Keratinocyte (primary cell): ENCODE results near the gene NR2C2AP. TPM values are rescaled to one million over a fixed set of nuclear protein-coding genes. Genes with fewer than 3 reads are reported as not detected.
"Not testable (repeated sequence)": the region's sequence is repeated elsewhere in the genome, so short reads cannot be mapped to it uniquely, and the experiment has no call there.

Experiments used
- DNase-seq: peaks from one replicate; pipeline ENCODE4 v3.0.0-alpha.2; 2011; ENCODE audit warnings: low read depth, missing footprints, low spot score
- FAIRE-seq: peaks from 2 replicates; lab custom pipeline; 2011; peaks lifted over from hg19 to GRCh38; lab: Jason Lieb, UNC
- H2AFZ ChIP-seq: 2 replicates; pipeline ENCODE4 v1.6.0; 2012; ENCODE audit warnings: low read length, control low read depth, inconsistent platforms; ENCODE audit not compliant: control insufficient read depth
- H3K27ac ChIP-seq: 2 replicates; pipeline ENCODE4 v1.5.1; 2011; ENCODE audit warnings: low read length; ENCODE audit not compliant: control insufficient read depth, insufficient read depth
- H3K27me3 ChIP-seq: 3 replicates; pipeline ENCODE4 v1.6.0; 2011; ENCODE audit warnings: low read length; ENCODE audit not compliant: control insufficient read depth, insufficient read depth; ENCODE audit errors: extremely low read depth
- H3K36me3 ChIP-seq, 2 experiments: 2 replicates in 1 of 2; 3 replicates in 1 of 2; pipeline ENCODE4 v1.5.1; 2011; ENCODE audit warnings: low read length in 2 of 2, mild to moderate bottlenecking in 1 of 2; ENCODE audit not compliant: control insufficient read depth in 2 of 2, insufficient read depth in 2 of 2; ENCODE audit errors: extremely low read depth in 1 of 2
- H3K4me1 ChIP-seq: 3 replicates; pipeline ENCODE4 v1.5.1; 2011; ENCODE audit warnings: low read length; ENCODE audit not compliant: control insufficient read depth, insufficient read depth; ENCODE audit errors: extremely low read depth
- H3K4me2 ChIP-seq: 3 replicates; pipeline ENCODE4 v1.6.0; 2011; ENCODE audit warnings: low read depth, low read length; ENCODE audit not compliant: control insufficient read depth, insufficient read depth; ENCODE audit errors: extremely low read depth
- H3K4me3 ChIP-seq, 3 experiments: fragments of 200-600 bp in 1 of 3; sonication (generic) in 1 of 3; 2 replicates in 2 of 3; 3 replicates in 1 of 3; pipeline ENCODE4 v1.5.1; 2011 to 2016; ENCODE audit warnings: low read length in 3 of 3, mild to moderate bottlenecking in 3 of 3, control low read depth in 2 of 3, inconsistent platforms in 1 of 3, low read depth in 1 of 3, mixed read lengths in 1 of 3, mixed run types in 1 of 3, moderate library complexity in 1 of 3; ENCODE audit not compliant: control insufficient read depth in 2 of 3, insufficient read depth in 2 of 3; ENCODE audit errors: extremely low read depth in 1 of 3
- H3K79me2 ChIP-seq: 2 replicates; pipeline ENCODE4 v1.6.0; 2012; ENCODE audit warnings: low read length; ENCODE audit not compliant: control insufficient read depth, insufficient read depth
- H3K9ac ChIP-seq: 3 replicates; pipeline ENCODE4 v1.6.0; 2011; ENCODE audit warnings: low read length; ENCODE audit not compliant: control insufficient read depth, insufficient read depth; ENCODE audit errors: extremely low read depth
- H3K9me1 ChIP-seq: 3 replicates; pipeline ENCODE4 v1.6.0; 2011; ENCODE audit warnings: low read length; ENCODE audit not compliant: control insufficient read depth, insufficient read depth; ENCODE audit errors: extremely low read depth
- H3K9me3 ChIP-seq: 2 replicates; pipeline ENCODE4 v1.5.1; 2012; ENCODE audit warnings: low read depth, low read length; ENCODE audit not compliant: control insufficient read depth
- H4K20me1 ChIP-seq: 3 replicates; pipeline ENCODE4 v1.6.0; 2011; ENCODE audit warnings: low read length; ENCODE audit not compliant: control insufficient read depth, insufficient read depth; ENCODE audit errors: extremely low read depth
- EZH2 ChIP-seq: IDR thresholded peaks from one replicate; pipeline ENCODE4 v1.6.1; 2012; ENCODE audit warnings: inconsistent platforms, mild to moderate bottlenecking, low read length, moderate library complexity
- dilution Hi-C: fragments of 300-500 bp; cut with MboI; formaldehyde crosslinking; loops from one replicate; pipeline ENCODE4 v1.7.0; 2020; ENCODE audit warnings: low sequenced_read_pairs; ENCODE audit not compliant: extremely low pct_ligation_motif_present
- polyA plus RNA-seq, 5 experiments: library from polyadenylated mRNA; depleted of rRNA in 3 of 5; stranded (reverse) in 3 of 5; stranded (forward) in 1 of 5; unstranded in 1 of 5; fragments of >200 nt; gene quantifications; 1 replicate in 1 of 5; 2 replicates in 3 of 5; 3 replicates in 1 of 5; pipeline versions ENCODE4 v1.2.1 to v1.2.3, GENCODE V29; 2011 to 2012; ENCODE audit warnings: missing spikeins in 2 of 5, low read depth in 1 of 5, low replicate concordance in 1 of 5
- TF ChIP-seq, protein P1 (sequence below), 3 experiments: IDR thresholded peaks in 1 of 3; conservative IDR thresholded peaks in 1 of 3; optimal IDR thresholded peaks in 1 of 3; 2 replicates in 2 of 3; 3 replicates in 1 of 3; pipeline versions ENCODE3 to v1.5.1; 2011; ENCODE audit warnings: low read length in 3 of 3, mild to moderate bottlenecking in 3 of 3, moderate library complexity in 2 of 3, control low read depth in 1 of 3, inconsistent platforms in 1 of 3; ENCODE audit not compliant: insufficient read depth in 2 of 3; ENCODE audit errors: extremely low read depth in 1 of 3

The NR2C2AP gene
- polyA plus RNA-seq, 1 donor (not counting 4 experiments of a cell fraction or from before 2014, with no cell fraction given): 12.3 TPM

DNA sequence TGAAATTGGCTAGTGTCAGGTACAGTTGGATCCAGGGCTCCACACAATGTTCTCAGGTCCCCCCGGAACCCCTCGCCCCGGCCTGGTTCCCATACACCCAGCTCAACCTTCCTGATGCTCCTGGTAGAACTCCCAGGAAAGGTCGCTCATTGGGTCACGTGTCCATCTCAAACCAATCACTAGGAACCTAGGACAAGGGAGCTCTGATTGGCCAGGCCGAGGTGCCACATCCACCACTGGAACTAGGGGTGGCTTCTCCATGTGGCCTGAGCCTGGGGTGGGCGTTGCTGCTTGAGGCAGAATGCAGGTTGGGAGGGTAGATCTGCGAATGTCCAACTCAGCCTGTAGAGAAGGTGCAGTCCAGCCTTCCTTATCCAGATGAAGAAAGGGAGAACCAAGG lies 26.3 kb downstream of the NR2C2AP start:
- dilution Hi-C loops: no loop called here
- H4K20me1 ChIP-seq: no peaks in the 10 kb centered on the region
- no peaks in the 10 kb centered on the region for H3K9me1 ChIP-seq
- no peaks in the 10 kb centered on the region for H3K79me2 ChIP-seq
- H3K9ac ChIP-seq: no peak overlapping the region
- no peak overlapping the region for H3K4me2 ChIP-seq
- no peaks in the 10 kb centered on the region for H3K4me1 ChIP-seq
- H3K27ac ChIP-seq: no peak overlapping the region
- peaks cover 4 to 15% of the 10 kb centered on the region in 2 experiments for H3K36me3 ChIP-seq
- no peak overlapping the region for H2AFZ ChIP-seq
- FAIRE-seq (no peak), DNase-seq (no peak)
- H3K4me3 ChIP-seq: no peak overlapping the region
- TF ChIP-seq, protein P1, sequence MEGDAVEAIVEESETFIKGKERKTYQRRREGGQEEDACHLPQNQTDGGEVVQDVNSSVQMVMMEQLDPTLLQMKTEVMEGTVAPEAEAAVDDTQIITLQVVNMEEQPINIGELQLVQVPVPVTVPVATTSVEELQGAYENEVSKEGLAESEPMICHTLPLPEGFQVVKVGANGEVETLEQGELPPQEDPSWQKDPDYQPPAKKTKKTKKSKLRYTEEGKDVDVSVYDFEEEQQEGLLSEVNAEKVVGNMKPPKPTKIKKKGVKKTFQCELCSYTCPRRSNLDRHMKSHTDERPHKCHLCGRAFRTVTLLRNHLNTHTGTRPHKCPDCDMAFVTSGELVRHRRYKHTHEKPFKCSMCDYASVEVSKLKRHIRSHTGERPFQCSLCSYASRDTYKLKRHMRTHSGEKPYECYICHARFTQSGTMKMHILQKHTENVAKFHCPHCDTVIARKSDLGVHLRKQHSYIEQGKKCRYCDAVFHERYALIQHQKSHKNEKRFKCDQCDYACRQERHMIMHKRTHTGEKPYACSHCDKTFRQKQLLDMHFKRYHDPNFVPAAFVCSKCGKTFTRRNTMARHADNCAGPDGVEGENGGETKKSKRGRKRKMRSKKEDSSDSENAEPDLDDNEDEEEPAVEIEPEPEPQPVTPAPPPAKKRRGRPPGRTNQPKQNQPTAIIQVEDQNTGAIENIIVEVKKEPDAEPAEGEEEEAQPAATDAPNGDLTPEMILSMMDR (optimal IDR thresholded peaks at IDR 0.05 in 1 of 3, IDR thresholded peaks at IDR 0.05 in 1 of 3, conservative IDR thresholded peaks at IDR 0.05 in 1 of 3; ENCODE audit: extremely low read depth in 1 of 3, insufficient read depth in 2 of 3, low read length in 3 of 3): no peak
- TF ChIP-seq EZH2: no peak
- no peaks in the 10 kb centered on the region for H3K9me3 ChIP-seq
- no peaks in the 10 kb centered on the region for H3K27me3 ChIP-seq

DNA sequence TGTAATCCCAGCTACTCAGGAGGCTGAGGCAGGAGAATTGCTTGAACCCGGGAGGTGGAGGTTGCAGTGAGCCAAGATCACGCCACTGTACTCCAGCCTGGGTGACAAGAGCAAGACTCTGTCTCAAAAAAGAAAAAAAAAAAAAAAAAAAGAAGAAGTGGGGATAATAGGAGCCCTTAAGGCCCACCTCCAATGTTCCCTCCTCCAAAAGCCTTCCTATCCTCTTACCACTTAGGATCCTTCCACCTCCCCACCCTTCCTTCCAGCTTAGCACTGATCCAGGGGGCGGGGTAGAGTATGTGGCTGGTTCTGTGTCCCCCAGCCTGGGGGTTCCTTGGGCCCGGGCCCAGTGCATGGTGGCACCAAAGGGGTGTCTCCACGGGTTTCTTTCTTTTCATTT lies 30.0 kb downstream of the NR2C2AP start:
- H3K9me1 ChIP-seq, H3K4me3 ChIP-seq, H3K27me3 ChIP-seq, H3K27ac ChIP-seq, DNase-seq, H3K4me2 ChIP-seq, H2AFZ ChIP-seq, FAIRE-seq, H3K36me3 ChIP-seq, H3K9ac ChIP-seq, dilution Hi-C loops, H3K9me3 ChIP-seq, H3K4me1 ChIP-seq, H4K20me1 ChIP-seq, H3K79me2 ChIP-seq: not testable (repeated sequence)

DNA sequence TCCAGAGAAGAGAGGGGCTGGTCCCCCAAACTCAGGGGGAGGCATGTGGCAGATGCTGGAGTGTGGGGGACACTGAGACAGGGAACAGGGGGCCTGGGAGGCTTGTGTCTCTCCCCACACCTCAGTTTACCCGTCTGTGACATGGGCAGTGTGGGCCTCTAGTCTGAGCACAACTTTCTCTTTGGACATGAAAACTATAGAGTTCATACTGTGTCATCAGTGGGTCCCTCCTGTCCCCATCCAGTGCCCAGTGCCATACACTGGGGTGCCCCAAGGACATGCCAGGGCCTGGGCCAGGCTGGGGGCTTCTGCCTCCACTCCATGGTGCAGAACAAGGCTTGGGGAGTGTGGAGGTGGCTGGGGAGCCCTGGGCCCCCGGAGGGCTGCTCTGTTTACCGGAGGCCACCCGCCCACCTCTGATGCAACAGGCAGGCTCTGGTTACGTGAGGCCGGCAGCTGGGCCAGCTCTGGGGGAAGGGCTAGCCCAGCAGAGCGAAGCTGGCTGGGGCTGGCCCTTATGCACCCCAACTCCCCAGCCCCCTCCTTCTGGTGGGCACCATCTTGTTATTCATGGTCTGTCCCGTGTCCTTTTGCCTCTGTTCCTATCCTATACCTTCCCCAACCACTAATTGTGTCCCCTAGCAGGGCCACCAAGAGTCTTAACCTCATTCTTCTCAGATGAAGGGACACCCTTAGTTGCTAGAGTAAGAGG lies 31.2 kb downstream of the NR2C2AP start:
- no peaks in the 10 kb centered on the region for H3K9me3 ChIP-seq
- TF ChIP-seq, protein P1 (optimal IDR thresholded peaks at IDR 0.05 in 1 of 3, IDR thresholded peaks at IDR 0.05 in 1 of 3, conservative IDR thresholded peaks at IDR 0.05 in 1 of 3; ENCODE audit: extremely low read depth in 1 of 3, insufficient read depth in 2 of 3, low read length in 3 of 3): no peak
- TF ChIP-seq EZH2: no peak
- no peaks in the 10 kb centered on the region for H3K36me3 ChIP-seq
- H3K79me2 ChIP-seq: no peaks in the 10 kb centered on the region
- H3K4me3 ChIP-seq: no peak overlapping the region
- FAIRE-seq (no peak), DNase-seq (no peak)
- H3K27ac ChIP-seq: no peak overlapping the region
- H2AFZ ChIP-seq: no peak overlapping the region
- no peak overlapping the region for H3K4me2 ChIP-seq
- H3K27me3 ChIP-seq: no peaks in the 10 kb centered on the region
- no peak overlapping the region for H3K9ac ChIP-seq
- H3K9me1 ChIP-seq: no peaks in the 10 kb centered on the region
- no peaks in the 10 kb centered on the region for H3K4me1 ChIP-seq
- dilution Hi-C loops: no loop called here
- peaks cover 5% of the 10 kb centered on the region for H4K20me1 ChIP-seq
